ENCODE measurements around the gene ARID5B.

- TF ChIP-seq, protein P1, sequence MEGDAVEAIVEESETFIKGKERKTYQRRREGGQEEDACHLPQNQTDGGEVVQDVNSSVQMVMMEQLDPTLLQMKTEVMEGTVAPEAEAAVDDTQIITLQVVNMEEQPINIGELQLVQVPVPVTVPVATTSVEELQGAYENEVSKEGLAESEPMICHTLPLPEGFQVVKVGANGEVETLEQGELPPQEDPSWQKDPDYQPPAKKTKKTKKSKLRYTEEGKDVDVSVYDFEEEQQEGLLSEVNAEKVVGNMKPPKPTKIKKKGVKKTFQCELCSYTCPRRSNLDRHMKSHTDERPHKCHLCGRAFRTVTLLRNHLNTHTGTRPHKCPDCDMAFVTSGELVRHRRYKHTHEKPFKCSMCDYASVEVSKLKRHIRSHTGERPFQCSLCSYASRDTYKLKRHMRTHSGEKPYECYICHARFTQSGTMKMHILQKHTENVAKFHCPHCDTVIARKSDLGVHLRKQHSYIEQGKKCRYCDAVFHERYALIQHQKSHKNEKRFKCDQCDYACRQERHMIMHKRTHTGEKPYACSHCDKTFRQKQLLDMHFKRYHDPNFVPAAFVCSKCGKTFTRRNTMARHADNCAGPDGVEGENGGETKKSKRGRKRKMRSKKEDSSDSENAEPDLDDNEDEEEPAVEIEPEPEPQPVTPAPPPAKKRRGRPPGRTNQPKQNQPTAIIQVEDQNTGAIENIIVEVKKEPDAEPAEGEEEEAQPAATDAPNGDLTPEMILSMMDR (IDR thresholded peaks at IDR 0.05; ENCODE audit: poor library complexity, severe bottlenecking) = no peak
- TF ChIP-seq POLR2AphosphoS5 (IDR thresholded peaks at IDR 0.05) (no peak), REST (IDR thresholded peaks at IDR 0.05; ENCODE audit: borderline replicate concordance) (no peak), RAD21 (conservative IDR thresholded peaks at IDR 0.05) (no peak), TAF1 (IDR thresholded peaks at IDR 0.05; ENCODE audit: low read depth) (no peak), EP300 (conservative IDR thresholded peaks at IDR 0.05; ENCODE audit: poor library complexity, severe bottlenecking) (no peak), EZH2 (IDR thresholded peaks at IDR 0.05; ENCODE audit: borderline replicate concordance, insufficient read depth, low read length, poor library complexity, severe bottlenecking) (no peak), SMC3 (conservative IDR thresholded peaks at IDR 0.05; ENCODE audit: poor library complexity) (no peak)
Observed at GRCh38 chr10:62116896-62117295, 215.4 kb downstream of the ARID5B start.

Measured in neural cell (in vitro differentiated cells).